ENCODE measurements around the gene PLPPR5.
"Not testable (repeated sequence)": the region's sequence is repeated elsewhere in the genome, so short reads cannot be mapped to it uniquely, and the experiment has no call there.

PLPPR5 gene

GRCh38 chr1:99004861-99005442, at the start of gene PLPPR5:
Gene PLPPR5, minus strand, starts transcription at chr1:99004861. Its CDS starts 190 bp downstream, at chr1:99004671.
- H3K4me3 ChIP-seq (ENCODE audit: low read depth, low read length, poor library complexity, severe bottlenecking) = no peak within 1 kb of the TSS

GRCh38 chr1:99051611-99052283, 47.1 kb upstream of the PLPPR5 start:
- H3K9ac ChIP-seq (ENCODE audit: low read length) = no peak overlapping the region
- no peaks in the 10 kb centered on the region for H3K4me1 ChIP-seq (ENCODE audit: insufficient read depth, low read length, severe bottlenecking)
- H3K27me3 ChIP-seq (ENCODE audit: insufficient read depth, low read length) = no peaks in the 10 kb centered on the region

More at GRCh38 chr1:99004861-99005442, at the start of gene PLPPR5:
- H4K20me1 ChIP-seq (ENCODE audit: insufficient read depth, low read length) = no peaks in the 10 kb centered on the region
- H3K9me3 ChIP-seq (ENCODE audit: low read length) = no peaks in the 10 kb centered on the region
- H3F3A ChIP-seq (ENCODE audit: insufficient read depth, low read length) = no peaks in the 10 kb centered on the region
- H3K4me2 ChIP-seq (ENCODE audit: low read length) = no peak within 1 kb of the TSS
- H3K36me3 ChIP-seq (ENCODE audit: insufficient read depth, low read length) = no peaks in the 10 kb centered on the region
- H3K9me2 ChIP-seq (ENCODE audit: low read depth, low read length) = no peaks in the 10 kb centered on the region
- H3K27me3 ChIP-seq (ENCODE audit: insufficient read depth, low read length) = no peaks in the 10 kb centered on the region
- H3K79me2 ChIP-seq (ENCODE audit: insufficient read depth, low read length) = no peaks in the 10 kb centered on the region
- no peak within 1 kb of the TSS for H3K27ac ChIP-seq (ENCODE audit: low read depth, low read length, poor library complexity, severe bottlenecking)
- no peak for TF ChIP-seq EZH2 (IDR thresholded peaks at IDR 0.05; ENCODE audit: borderline replicate concordance, low read length)
- no peak for TF ChIP-seq CTCF (IDR thresholded peaks at IDR 0.05; ENCODE audit: low read length)
- no peaks in the 10 kb centered on the region for H3K4me1 ChIP-seq (ENCODE audit: insufficient read depth, low read length, severe bottlenecking)
- no peak within 1 kb of the TSS for H3K9ac ChIP-seq (ENCODE audit: low read length)
- H2AFZ ChIP-seq (ENCODE audit: low read length) = no peak within 1 kb of the TSS

GRCh38 chr1:99049745-99050144, 45.1 kb upstream of the PLPPR5 start:
- no peak for TF ChIP-seq EZH2 (IDR thresholded peaks at IDR 0.05; ENCODE audit: borderline replicate concordance, low read length)
- no peak for TF ChIP-seq CTCF (IDR thresholded peaks at IDR 0.05; ENCODE audit: low read length)

More at GRCh38 chr1:99051611-99052283, 47.1 kb upstream of the PLPPR5 start:
- no peaks in the 10 kb centered on the region for H3K79me2 ChIP-seq (ENCODE audit: insufficient read depth, low read length)
- H3K9me3 ChIP-seq (ENCODE audit: low read length) = no peaks in the 10 kb centered on the region
- H3K36me3 ChIP-seq (ENCODE audit: insufficient read depth, low read length) = no peaks in the 10 kb centered on the region
- no peak overlapping the region for H3K4me2 ChIP-seq (ENCODE audit: low read length)
- no peak overlapping the region for H3K27ac ChIP-seq (ENCODE audit: low read depth, low read length, poor library complexity, severe bottlenecking)
- no peak overlapping the region for H2AFZ ChIP-seq (ENCODE audit: low read length)
- H3K9me2 ChIP-seq (ENCODE audit: low read depth, low read length) = no peaks in the 10 kb centered on the region
- no peaks in the 10 kb centered on the region for H4K20me1 ChIP-seq (ENCODE audit: insufficient read depth, low read length)
- H3F3A ChIP-seq (ENCODE audit: insufficient read depth, low read length) = no peaks in the 10 kb centered on the region
- no peak overlapping the region for H3K4me3 ChIP-seq (ENCODE audit: low read depth, low read length, poor library complexity, severe bottlenecking)
- no peak for TF ChIP-seq CTCF (IDR thresholded peaks at IDR 0.05; ENCODE audit: low read length)
- no peak for TF ChIP-seq EZH2 (IDR thresholded peaks at IDR 0.05; ENCODE audit: borderline replicate concordance, low read length)

GRCh38 chr1:99036746-99037145, 32.1 kb upstream of the PLPPR5 start:
- H3K9ac ChIP-seq (ENCODE audit: low read length); H3K9me3 ChIP-seq (ENCODE audit: low read length); H3K27ac ChIP-seq (ENCODE audit: low read depth, low read length, poor library complexity, severe bottlenecking): not testable (repeated sequence)

More at GRCh38 chr1:99049745-99050144, 45.1 kb upstream of the PLPPR5 start:
- Histone ChIP-seq H4K20me1 (ENCODE audit: insufficient read depth, low read length) (no peaks in the 10 kb centered on the region), H3K4me2 (ENCODE audit: low read length) (no peak overlapping the region), H2AFZ (ENCODE audit: low read length) (no peak overlapping the region), H3K4me3 (ENCODE audit: low read depth, low read length, poor library complexity, severe bottlenecking) (no peak overlapping the region), H3K27me3 (ENCODE audit: insufficient read depth, low read length) (no peaks in the 10 kb centered on the region), H3K9me3 (ENCODE audit: low read length) (no peaks in the 10 kb centered on the region), H3K9ac (ENCODE audit: low read length) (no peak overlapping the region), H3K9me2 (ENCODE audit: low read depth, low read length) (no peaks in the 10 kb centered on the region), H3F3A (ENCODE audit: insufficient read depth, low read length) (no peaks in the 10 kb centered on the region), H3K79me2 (ENCODE audit: insufficient read depth, low read length) (no peaks in the 10 kb centered on the region), H3K36me3 (ENCODE audit: insufficient read depth, low read length) (no peaks in the 10 kb centered on the region), H3K4me1 (ENCODE audit: insufficient read depth, low read length, severe bottlenecking) (no peaks in the 10 kb centered on the region), H3K27ac (ENCODE audit: low read depth, low read length, poor library complexity, severe bottlenecking) (no peak overlapping the region)

More at GRCh38 chr1:99036746-99037145, 32.1 kb upstream of the PLPPR5 start:
- H3K4me1 ChIP-seq (ENCODE audit: insufficient read depth, low read length, severe bottlenecking); H3K4me2 ChIP-seq (ENCODE audit: low read length); H4K20me1 ChIP-seq (ENCODE audit: insufficient read depth, low read length); H2AFZ ChIP-seq (ENCODE audit: low read length); H3K79me2 ChIP-seq (ENCODE audit: insufficient read depth, low read length); H3K36me3 ChIP-seq (ENCODE audit: insufficient read depth, low read length); H3F3A ChIP-seq (ENCODE audit: insufficient read depth, low read length); H3K4me3 ChIP-seq (ENCODE audit: low read depth, low read length, poor library complexity, severe bottlenecking); H3K27me3 ChIP-seq (ENCODE audit: insufficient read depth, low read length); H3K9me2 ChIP-seq (ENCODE audit: low read depth, low read length): not testable (repeated sequence)
